Stimulated activated CD8-positive, alpha-beta memory T cell treated with anti-CD3 and anti-CD28 coated beads, Interleukin-15, amount 100 ng/mL, for 24 hours (primary cell): ENCODE measurements around the gene RASL10A.

Experiments
- DNase-seq: peaks from one replicate; pipeline ENCODE4 v3.0.0-alpha.2; 2020; ENCODE audit warnings: low read depth

The RASL10A gene

DNA sequence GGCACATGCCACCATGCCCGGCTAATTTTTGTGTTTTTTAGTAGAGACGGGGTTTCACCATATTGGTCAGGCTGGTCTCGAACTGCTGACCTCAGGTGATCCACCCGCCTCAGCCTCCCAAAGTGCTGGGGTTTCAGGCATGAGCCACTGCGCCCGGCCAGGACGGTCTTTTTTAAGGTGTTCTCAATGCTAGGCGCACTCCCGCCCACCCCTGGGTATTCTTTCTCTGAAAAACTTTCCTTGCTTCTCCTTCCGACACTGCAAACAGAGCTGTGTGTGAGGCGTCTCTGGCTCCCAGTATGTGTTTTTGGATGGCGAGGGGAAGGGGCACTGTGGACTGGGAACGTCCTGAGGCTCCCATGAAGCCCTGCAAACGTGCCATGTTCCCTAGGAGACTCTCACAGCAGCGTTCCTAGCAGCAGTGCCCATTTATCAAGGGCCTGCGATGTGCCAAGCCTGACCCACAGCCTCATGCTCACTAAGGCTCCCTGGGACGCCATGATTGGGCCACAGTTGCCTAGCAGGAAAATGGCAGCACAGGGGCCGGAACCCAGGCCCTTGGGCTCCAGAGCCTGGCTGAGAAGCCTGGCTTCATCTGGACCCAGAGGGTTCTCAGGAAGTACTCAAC is 2.4 kb upstream of the RASL10A start:
- no peak for DNase-seq

DNA sequence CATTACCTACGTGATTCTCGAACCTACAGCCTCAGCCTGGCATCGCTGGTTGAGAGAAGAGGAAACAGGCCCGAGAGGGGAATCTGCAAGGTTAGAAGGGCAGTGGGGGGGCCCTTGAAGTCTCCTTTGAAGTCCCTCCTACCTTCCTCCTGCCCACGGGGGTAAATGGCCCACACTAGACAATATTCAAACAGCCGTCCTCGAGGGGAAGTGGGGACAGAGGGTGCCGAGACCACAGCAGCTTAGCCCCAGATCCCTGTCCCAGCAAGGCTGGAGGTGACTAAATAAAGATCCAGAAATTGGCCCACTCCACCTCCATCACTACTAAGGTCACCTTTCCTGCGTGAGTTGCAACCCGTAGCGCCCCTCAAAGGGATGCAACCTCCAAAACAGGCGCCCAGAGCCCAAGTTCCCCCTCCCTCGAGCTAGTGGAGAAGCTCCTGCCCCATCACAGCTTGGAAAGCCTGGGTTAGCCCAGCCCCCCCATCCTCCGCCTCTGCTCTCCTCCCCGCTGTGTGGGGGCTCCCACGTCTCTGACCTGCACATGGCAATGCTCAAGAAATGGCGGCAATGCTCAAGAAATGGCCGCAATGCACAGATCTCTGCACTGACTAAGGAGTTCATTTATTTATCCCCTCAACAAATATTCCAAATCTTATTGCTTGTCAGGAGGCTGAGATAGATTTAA is 788 bp upstream of the RASL10A start:
- no peak for DNase-seq

GRCh38 chr22:29314537-29315285 is 786 bp downstream of the RASL10A start:
- DNase-seq = no peak

DNA sequence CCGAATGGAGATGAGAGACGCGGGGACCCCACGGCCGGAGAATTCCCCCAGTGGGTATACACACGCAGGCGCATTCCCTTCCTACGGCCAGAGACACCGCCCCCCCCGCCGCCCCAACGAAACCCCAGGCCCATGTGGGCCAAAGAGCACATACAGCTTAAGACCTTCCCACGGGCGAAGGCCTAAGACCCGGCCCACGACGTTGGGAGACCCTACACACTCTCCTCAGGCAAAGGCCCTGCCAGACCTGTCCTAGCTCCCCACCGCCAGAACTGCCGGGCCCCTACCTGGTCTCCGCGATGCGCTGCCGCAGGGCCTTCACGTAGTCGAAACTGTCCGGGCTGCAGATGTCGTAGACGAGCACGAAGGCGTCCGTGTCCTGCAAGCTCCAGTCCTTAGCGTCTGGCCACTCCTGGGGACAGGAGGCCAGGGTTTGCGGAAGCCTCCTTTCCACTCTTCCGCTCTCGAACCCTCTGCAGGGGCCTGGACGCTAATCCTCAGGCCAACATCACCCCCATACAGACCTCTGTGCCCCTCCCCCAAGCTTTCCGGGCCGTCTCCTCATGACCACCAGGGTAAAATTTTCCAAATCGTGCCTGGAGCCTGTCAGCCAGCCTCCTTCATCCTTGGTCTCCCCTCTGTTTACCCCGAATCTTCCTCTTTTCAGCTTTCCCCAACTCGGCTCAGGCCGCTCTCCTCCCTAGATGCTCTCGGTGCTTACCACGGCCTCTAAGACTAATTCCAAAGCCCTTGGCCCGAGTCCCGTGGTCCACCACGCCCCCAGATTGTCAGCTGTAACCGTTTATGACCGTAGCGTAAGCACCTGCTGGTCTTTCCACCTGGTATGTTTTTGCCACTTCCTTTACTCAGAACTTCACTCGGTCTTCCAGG is 1.7 kb downstream of the RASL10A start:
- no peak for DNase-seq

- DNase-seq = no peak
Observed at GRCh38 chr22:29313126-29313575, 2.3 kb downstream of the RASL10A start.

DNA sequence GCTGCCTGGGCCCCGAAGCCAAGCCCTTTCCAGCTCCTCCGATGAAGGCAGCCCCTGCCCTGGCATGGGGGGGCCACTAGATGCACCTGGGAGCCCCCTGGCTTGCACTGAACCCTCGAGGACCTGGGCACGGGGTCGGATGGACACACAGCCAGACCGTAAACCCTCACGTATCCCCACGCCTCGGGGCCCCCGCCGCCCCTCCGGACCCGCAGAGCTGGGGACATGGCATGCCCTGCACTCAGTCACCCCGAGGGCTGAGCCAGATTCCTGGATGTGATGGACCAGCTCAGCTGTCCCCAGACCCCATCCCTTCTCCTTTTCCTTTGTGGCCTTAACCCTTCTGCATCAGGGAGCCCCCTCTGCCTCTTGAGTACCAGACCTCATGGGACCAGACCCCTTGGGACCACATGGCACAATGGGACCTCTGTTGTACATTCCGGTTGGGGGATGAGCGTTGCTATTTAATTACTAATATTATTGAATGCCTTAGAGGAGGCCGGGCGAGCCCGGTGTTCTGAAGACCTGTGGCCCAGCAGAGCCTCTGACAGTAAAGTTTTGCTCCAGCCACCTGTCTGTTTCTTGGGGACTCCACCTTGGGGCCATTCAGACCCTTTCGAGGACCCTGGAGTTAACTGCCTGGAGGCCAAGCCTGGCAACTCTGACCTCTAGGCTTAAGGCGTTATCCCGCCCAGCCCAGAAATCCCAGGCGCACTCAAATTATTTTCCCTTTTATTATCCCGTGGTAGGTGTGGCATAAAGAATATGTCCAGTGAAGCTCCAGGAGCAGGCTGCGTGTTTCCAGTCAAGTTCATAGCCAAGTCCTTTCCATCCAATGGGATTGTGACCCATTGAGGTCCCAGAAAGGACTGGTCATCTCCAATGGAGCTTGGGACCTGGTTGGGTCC is 3.0 kb downstream of the RASL10A start:
- DNase-seq = no peak

- DNase-seq = no peak
Observed at GRCh38 chr22:29311464-29312217, 3.9 kb downstream of the RASL10A start.

- no peak for DNase-seq
Observed at GRCh38 chr22:29310863-29311339, 4.6 kb downstream of the RASL10A start.

DNA sequence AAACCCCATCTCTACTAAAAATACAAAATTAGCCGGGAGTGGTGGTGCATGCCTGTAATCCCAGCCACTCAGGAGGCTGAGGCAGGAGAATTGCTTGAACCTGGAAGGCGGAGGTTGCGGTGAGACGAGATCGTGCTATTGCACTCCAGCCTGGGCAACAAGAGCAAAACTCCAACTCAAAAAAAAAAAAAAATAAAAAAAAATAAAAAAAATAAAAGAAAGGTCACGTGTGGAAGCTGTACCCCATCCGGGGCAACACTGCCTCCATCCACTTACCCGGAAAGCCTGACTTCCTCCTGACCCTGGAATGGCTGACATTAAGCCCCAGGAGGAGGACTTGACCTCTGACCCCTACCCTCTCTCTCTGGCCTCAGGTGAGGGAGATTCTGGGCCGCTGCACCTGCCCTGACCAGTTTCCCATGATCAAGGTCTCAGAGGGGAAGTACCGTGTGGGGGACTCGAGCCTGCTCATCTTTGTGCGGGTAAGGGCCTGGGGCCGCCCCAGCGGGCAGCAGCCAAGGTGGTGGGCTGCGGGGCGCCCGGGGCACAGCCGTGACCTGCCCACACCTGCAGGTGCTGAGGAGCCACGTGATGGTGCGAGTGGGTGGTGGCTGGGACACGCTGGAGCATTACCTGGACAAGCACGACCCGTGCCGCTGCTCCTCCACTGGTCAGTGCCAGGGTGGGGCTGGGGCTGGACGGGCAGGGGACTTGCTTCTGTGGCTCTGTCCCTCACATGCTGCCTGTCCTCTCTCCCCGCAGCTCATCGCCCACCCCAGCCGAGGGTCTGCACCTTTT is 5.2 kb downstream of the RASL10A start:
- DNase-seq = no peak

GRCh38 chr22:29309332-29310064 is 6.0 kb downstream of the RASL10A start:
- no peak for DNase-seq

DNA sequence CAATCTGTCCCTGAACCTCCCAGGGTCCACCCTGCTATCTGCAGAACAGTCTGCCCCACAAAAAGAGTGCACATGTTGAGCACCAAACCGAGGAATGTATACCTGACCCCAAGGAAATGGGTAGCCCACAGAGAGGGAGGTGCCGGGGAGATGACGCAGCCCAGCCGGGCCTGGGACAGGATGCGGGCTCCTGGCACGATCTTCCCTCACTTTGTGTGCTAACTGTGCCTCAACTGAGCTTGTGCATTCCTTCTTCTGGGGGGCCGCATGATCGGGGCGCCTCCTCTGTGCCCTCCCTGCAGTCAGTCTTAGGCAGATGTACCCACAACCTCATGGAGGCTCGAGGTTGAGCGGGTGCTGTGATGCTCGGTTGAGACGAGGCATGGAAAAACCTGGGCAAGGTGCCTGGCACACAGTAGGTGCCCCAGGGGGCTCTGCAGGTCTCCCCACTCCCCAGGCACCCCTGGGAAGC is 6.7 kb downstream of the RASL10A start:
- DNase-seq = no peak

DNA sequence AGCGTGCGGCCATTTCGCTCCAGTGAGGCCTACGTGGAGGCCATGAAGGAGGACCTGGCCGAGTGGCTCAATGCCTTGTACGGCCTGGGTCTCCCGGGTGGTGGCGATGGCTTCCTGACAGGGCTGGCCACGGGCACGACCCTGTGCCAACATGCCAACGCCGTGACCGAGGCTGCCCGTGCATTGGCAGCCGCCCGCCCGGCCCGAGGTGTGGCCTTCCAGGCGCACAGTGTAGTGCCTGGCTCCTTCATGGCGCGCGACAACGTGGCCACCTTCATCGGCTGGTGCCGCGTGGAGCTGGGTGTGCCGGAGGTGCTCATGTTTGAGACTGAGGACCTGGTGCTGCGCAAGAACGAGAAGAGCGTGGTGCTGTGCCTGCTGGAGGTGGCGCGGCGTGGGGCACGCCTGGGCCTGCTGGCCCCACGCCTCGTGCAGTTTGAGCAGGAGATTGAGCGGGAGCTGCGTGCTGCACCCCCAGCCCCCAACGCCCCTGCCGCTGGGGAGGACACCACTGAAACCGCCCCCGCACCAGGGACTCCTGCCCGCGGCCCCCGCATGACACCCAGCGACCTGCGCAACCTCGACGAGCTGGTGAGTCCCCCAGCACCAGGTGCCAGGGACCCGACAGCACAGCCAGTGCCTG is 7.2 kb downstream of the RASL10A start:
- DNase-seq = no peak

DNA sequence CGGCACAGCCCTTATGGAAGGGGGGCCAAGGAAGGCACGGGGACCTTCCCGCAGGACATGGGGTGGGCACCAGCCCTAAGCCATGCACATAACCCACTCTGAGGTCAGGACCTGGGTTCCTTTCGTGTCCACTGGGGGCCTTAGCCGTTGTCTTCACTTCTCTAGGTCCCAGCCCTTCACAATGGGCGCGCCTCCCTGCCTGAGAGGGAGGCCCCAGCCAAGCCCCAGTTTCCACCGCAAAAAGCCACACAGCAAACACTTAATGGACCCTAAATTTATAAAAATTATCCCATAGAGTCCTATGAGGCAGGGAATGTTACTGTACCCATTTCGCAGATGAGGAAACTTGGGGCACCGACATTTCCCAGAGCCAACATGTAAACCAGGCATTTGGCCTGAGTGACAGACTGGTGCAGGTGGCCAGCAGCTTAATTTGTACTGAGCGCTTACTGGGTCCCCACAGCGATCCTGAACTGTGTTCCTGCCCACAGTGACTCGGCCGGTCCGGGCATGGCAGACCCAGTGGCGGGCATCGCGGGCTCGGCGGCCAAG is 7.8 kb downstream of the RASL10A start:
- DNase-seq = no peak

GRCh38 chr22:29306835-29307595 is 8.5 kb downstream of the RASL10A start:
- DNase-seq = no peak

GRCh38 chr22:29306175-29306834 is 9.2 kb downstream of the RASL10A start, which contains the start of gene GAS2L1:
TSS of gene GAS2L1 (plus strand) at chr22:29306650. CDS start at chr22:29308106, 1,456 bp downstream.
- DNase-seq = no peak

GRCh38 chr22:29305836-29306174 is 9.7 kb downstream of the RASL10A start:
- no peak for DNase-seq
